Measurements from ENCODE around the gene GPHN. TPM values are rescaled to one million over a fixed set of nuclear protein-coding genes. Genes with fewer than 3 reads are reported as not detected.
A peak's percentile ranks its signal among the peaks of the same experiment; 100 is the strongest.

Gene GPHN
- polyA plus RNA-seq, 1 of the 3 experiments (the other 2 are of a cell fraction): 6.9 TPM

- TF ChIP-seq CTCF (IDR thresholded peaks at IDR 0.05): no peak
- TF ChIP-seq FOSL2 (IDR thresholded peaks at IDR 0.05; ENCODE audit: borderline replicate concordance, low read depth): peak; percentile 96
- TF ChIP-seq SIN3A (IDR thresholded peaks at IDR 0.05; ENCODE audit: borderline replicate concordance, low read depth, low read length): no peak
- TF ChIP-seq GABPA (IDR thresholded peaks at IDR 0.05; ENCODE audit: low read depth): no peak
- no peak for TF ChIP-seq MAX (IDR thresholded peaks at IDR 0.05; ENCODE audit: low read depth)
- peak; percentile 94 for TF ChIP-seq JUND (IDR thresholded peaks at IDR 0.05)
- no peak for TF ChIP-seq GATA2 (CRISPR knock-in tag; IDR thresholded peaks at IDR 0.05)
- peak; percentile 72 for TF ChIP-seq PBX3 (IDR thresholded peaks at IDR 0.05)
- TF ChIP-seq EP300 (IDR thresholded peaks at IDR 0.05; ENCODE audit: borderline replicate concordance in 1 of 2, low read depth in 1 of 2, low read length in 1 of 2): peak; percentile 8 to 66; a peak in 1 of 4 replicates
- no peak for TF ChIP-seq FOXM1 (IDR thresholded peaks at IDR 0.05; ENCODE audit: low read depth)
- TF ChIP-seq RFX5 (IDR thresholded peaks at IDR 0.05; ENCODE audit: low read length): no peak
- no peak for TF ChIP-seq FOXJ3 (CRISPR knock-in tag; IDR thresholded peaks at IDR 0.05)
- no peak for TF ChIP-seq SMC3 (IDR thresholded peaks at IDR 0.05; ENCODE audit: low read depth, low read length)
- no peak for TF ChIP-seq RCOR1 (IDR thresholded peaks at IDR 0.05; ENCODE audit: low read length)
- TF ChIP-seq EZH2phosphoT487 (IDR thresholded peaks at IDR 0.05; ENCODE audit: borderline replicate concordance, low read depth): no peak
- no peak for TF ChIP-seq RXRA (IDR thresholded peaks at IDR 0.05; ENCODE audit: borderline replicate concordance, low read depth)
- peak; percentile 54; the same call in 1 of the 2 replicates for TF ChIP-seq POLR2AphosphoS5 (IDR thresholded peaks at IDR 0.05; ENCODE audit: low read depth, low read length)
- TF ChIP-seq TCF12 (IDR thresholded peaks at IDR 0.05): peak; percentile 61; the same call in 1 of the 2 replicates
- no peak for TF ChIP-seq TAF1 (IDR thresholded peaks at IDR 0.05; ENCODE audit: borderline replicate concordance, low read depth, low read length)
- TF ChIP-seq USF1 (IDR thresholded peaks at IDR 0.05; ENCODE audit: borderline replicate concordance, low read depth): no peak
- no peak for TF ChIP-seq ZBTB33 (IDR thresholded peaks at IDR 0.05; ENCODE audit: borderline replicate concordance, low read depth)
Measured at GRCh38 chr14:67186789-67187584, 679.0 kb downstream of the GPHN start (continued).

Data from SK-N-SH (cell line).